Inflammatory macrophage treated with lipopolysaccharide for 1 hour (primary cell): ENCODE results near the gene TRAF3IP3.
A peak's percentile ranks its signal among the peaks of the same experiment; 100 is the strongest.

Experiments
- DNase-seq, 2 donors: peaks; one replicate each; pipeline ENCODE4 v3.0.0-alpha.2; 2020 to 2022

Gene TRAF3IP3, protein sequence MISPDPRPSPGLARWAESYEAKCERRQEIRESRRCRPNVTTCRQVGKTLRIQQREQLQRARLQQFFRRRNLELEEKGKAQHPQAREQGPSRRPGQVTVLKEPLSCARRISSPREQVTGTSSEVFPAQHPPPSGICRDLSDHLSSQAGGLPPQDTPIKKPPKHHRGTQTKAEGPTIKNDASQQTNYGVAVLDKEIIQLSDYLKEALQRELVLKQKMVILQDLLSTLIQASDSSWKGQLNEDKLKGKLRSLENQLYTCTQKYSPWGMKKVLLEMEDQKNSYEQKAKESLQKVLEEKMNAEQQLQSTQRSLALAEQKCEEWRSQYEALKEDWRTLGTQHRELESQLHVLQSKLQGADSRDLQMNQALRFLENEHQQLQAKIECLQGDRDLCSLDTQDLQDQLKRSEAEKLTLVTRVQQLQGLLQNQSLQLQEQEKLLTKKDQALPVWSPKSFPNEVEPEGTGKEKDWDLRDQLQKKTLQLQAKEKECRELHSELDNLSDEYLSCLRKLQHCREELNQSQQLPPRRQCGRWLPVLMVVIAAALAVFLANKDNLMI

DNA sequence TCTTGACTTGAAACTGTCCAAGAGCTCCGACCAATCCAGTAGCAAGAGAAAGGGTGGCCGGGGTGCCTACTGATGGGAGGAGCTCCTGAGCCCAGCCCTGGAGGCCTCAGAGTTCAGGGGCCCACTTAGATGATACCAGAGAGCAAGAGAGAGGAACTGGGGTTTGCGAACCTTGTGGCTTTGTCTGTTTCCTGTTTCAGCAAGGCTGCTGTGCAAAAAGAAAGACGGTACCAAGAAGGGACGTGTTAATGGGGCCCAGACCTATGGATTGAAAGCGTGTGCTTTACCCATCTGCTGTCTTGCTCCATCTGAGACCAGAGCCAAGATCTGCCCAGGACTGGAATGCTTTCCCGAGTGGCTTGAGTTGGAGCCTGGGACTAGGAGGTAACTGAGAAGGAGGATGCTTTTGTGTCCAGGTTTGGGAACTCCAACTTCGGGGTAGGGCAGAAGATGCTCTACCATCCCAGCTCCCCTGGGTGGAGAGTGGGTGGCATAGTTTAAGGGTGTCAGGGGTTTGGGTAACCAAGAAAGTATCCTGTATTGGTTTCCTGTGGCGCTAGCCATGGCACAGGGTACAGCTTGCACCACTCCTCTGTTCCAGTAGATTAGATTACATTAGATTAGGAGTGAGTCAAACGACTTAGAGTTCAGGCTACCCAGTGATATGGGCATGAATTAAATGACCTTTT lies at the start of gene TRAF3IP3:
Gene TRAF3IP3 (plus strand): TSS at position 128 of the 689 bp plus-strand sequence. CDS start 3,987 bp downstream, outside the sequence.
- DNase-seq: peak; percentile 74 to 82

DNA sequence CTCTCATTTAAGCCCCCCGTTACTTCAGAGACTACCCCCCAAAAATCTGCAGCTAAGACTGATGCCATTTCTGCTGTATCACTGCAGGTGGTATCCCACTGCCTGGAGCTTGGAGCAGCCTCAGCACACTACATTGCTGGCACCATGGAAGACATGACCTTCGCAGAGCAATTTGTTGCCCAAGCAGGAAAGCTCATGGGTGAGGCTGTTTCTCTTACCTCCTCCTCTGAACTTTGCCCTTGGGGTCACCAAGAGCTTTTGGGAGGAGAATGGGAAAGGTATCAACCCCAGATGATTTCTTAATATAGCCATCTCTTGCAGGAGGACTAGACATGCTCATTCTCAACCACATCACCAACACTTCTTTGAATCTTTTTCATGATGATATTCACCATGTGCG lies 49.2 kb upstream of the TRAF3IP3 start:
- no peak for DNase-seq

DNA sequence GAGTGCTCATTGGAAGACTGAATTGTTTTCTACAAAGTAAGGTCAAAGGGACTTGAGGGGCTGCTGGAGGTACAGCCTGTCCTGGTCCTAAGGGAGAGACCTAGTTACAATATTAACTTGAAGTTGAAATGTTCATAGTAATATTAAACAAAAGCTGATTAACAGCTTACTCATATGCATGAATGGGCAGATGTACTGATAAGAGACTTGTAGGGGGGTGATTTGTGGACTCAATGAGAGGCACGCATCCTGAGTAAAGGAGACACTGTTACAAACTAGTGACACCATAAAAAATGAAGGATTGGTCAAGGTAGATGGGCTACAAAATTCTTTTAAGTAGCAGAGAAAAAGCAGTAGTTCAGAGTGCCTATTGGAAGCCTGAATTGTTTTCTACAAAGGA lies 48.5 kb upstream of the TRAF3IP3 start:
- DNase-seq: no peak

DNA sequence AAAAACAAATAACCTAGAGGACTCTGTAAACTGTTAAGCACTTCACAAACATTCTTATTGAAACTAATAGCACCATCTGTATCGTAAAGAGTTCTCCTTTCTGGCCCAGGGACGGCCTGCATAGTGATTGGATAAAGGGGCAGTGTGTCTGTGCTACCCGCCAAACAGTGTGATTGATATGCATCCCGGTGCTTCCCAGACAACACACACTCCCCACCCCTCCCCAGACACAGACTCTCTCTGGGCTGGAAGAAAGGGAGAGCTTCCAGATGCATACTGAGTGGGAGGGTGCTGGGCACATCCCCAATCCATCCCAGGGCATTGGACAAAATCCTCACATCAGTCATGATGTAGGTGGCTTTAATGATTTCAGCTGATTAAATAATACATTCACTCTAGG lies 47.6 kb upstream of the TRAF3IP3 start:
- DNase-seq: no peak

DNA sequence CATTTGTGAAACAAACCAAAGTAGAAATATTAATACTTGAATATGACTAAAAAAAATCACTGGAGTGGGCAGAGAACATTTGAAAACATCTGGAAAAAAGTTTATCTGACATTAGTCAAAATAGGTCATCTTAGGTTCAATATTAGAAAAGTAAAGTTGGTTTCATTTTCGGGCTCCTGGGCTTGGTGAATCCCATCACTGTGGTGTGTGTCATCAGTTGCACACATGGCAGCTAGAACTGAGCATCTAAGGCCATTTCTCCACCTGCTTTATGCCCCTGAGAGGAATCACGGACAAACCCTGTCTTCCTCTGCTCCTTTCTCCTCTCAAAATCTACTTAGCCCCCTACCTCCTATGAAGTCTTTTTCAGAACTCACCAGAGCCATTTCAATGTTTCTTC lies 45.8 kb upstream of the TRAF3IP3 start:
- DNase-seq: no peak

DNA sequence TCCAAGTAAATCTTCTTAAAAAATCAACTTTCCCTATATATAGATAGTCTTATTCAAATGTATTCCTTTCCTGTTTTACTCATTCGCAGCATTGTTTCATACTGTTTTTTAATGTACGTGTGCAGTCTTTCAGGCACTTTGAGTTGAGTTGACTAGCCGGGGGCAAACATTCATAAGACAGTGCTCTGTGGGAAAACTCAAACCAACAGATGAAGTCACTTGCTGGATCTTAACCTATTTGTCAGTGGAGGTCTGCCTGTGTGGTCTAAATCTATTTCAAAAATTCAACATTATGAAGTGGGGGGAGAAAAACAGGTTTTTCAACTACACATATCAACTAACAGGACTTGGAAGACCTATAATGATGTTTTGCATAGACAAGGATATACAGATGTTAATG lies 45.0 kb upstream of the TRAF3IP3 start:
- no peak for DNase-seq

DNA sequence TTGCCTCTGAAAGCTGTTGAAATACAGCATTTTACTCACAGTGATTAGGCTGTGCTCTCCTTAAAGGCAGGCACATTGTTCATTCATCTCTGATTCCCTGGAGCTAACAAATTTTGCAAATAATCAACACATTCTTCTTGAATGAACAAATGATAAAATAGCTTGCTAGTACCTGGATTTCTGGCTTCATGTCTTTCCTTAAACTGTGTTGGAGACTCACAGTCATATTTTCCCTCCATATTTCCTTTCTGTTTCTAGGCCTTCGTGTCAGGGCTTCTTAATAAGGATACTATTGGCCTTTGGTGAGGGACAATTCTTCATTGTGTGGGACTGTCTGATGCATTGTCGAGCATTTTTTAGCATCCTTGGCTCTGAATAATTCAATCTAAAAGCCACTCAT lies 41.5 kb upstream of the TRAF3IP3 start:
- no peak for DNase-seq

DNA sequence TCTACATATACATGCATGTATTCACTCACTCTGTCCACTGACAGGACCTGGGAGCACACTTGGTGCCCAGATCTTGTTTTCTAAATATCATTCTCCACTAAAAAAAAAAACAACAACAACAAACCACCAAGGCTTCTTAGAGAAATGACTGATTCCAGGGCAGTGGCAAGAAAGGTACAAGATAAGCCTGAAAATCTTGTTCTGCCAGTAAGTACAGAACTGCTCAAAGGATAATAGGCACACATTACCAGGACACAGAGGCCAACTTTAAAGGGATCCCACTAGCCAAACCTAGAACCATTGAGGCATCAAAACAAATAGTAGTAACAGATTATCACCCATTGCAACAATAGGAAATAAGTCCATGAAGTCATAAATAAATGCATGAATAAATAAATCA lies 40.5 kb upstream of the TRAF3IP3 start:
- DNase-seq: no peak

DNA sequence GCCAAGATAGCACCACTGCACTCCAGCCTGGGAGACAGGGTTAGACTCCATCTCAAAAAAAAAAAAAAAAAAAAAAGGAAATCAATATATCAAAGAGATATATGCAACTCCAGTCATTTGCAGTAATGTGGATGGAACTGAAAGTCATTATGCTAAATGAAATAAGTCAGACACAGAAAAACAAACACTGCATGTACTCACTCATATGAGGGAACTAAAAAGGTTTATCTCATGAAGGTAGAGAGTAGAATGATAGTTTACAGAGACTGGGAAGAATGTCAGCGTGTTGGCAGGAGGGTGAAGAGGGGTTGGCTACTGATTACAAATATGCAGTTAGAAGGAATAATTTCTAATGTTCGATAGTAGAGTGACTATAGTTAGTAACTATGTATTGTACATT lies 38.0 kb upstream of the TRAF3IP3 start:
- DNase-seq: no peak

DNA sequence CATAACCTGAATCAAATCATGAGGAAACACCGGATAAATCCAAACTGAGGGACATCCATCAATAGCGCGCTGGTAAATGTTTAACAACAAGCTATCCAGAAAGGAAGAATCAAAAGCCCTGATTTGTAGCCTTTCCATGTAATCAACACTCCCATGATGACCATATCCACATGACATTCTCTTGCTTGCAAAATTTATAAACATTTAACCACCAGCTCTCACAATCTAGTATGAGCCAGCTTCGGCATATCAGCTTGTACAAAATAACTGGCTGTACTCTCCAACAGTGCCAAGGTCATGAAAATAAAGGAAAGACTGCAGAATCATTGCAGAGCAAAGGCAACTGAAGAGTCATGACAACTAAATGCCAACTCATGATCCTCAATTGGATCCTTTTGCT lies 35.5 kb upstream of the TRAF3IP3 start:
- DNase-seq: no peak

DNA sequence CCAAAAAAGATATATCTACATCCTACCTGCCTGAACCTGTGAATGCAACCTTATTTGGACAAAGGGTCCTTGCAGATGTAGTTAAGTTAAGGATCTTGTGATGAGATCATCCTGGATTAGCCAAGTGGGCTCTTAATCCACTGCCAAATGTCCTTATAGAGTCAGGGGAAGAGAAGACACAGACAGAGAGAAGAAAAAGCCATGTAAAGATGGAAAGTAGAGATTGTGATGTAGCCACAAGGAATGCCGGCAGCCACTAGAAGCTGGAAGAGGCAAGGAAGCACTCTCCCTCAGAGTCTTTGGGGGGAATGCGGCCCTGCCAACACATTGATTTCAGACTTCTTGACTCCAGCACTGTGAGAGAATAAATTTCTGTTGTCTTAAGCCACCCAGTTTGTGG lies 35.0 kb upstream of the TRAF3IP3 start:
- DNase-seq: no peak

DNA sequence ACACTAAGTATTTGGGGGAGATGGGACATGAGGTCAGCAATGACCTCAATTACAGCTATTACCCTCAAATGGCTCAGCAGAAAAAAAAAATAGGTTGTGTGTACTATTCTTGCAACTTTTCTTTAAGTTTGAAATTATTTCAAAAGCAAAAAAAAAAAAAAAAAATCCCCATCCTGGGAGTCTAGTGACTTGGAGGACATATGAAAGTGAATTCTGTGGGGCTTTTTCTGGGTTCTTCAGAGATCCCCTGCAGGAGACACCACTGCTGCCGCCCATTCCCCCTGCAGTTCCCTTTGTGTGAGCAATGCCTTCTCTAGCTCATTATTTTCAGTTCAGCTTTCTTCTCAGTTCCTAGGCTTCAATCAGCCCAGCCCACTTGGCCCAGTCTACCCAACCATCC lies 34.5 kb upstream of the TRAF3IP3 start:
- DNase-seq: peak; percentile 63 to 91

DNA sequence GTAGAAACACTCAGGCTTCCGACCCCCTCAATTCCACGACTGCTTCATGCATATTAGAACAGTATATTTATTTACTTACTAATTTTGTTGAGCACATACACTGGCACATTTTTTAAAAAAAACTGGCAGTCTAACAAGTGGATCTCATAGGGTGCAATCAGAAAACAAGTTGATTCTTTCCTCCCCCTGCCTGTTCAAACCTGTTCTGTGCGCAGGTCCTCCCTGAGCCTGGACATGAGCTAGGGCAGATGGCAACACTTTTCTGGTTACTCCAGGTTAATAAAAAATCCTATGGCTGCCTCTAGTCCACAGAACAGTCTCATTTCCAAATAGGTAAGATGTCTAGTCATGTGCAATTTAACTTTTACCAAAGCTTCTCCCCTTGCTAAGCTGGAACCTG lies 32.6 kb upstream of the TRAF3IP3 start:
- DNase-seq: no peak

DNA sequence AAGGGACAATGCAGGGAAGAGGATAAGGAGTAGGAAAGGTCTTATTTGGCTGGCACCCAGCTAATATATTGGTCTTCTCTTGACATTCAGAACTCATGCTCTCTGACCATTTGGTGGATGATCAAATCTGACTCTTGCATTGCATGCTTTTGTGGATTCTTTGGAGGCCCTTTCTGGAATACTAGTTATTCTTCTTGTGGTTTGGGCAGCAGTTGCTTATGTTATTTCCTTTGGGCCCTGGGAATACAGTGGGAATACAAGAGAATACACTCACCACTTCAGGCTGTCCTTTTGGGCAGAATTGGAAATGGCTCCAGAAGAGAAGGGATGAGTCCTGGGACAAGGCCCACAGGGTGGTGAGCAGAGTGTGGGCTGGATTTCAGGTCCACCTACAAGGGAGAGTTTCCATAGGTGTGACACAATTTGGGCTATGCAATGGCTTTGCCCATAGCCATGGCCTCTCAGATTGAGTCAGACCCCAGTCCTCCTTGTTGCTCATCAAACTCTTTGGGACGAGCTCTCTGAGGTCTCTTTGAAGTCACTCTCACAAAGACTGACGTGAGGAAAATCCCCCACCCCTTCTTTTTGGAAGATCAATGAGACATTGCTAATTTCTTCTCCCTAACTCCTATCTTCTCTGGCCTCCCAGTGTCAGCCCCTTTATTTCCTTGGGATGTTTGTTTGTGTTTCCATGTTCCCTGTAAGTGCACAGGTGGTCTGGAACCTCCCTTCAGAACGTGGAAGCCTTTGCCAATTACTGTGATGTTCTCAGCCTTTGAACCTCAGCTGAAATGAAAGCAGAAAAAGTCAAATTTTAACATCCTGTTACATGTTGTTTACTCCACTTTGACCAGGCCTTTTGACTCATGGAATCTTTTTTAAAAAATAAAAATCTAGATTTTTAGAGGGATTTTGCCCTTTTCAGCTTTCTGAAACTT lies 31.8 kb upstream of the TRAF3IP3 start:
- DNase-seq: no peak

DNA sequence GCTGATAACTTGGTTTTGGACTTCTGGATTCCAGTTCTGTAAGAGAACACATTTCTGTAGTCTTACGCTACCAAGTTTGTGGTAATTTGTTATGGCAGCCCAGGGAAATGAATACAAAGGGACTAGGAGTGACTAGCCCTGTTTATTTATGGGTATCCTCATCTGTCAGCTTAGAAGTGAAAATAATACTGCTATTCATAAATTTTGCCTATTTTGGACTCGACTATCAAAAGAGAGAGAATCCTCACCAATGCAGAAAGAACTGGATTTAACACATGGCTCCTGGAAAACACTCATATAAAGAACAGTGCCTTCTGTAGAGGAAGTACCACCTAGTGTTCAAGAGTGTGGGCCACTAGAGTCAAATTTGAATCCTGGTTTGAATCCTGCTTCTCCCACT lies 28.6 kb upstream of the TRAF3IP3 start:
- no peak for DNase-seq

DNA sequence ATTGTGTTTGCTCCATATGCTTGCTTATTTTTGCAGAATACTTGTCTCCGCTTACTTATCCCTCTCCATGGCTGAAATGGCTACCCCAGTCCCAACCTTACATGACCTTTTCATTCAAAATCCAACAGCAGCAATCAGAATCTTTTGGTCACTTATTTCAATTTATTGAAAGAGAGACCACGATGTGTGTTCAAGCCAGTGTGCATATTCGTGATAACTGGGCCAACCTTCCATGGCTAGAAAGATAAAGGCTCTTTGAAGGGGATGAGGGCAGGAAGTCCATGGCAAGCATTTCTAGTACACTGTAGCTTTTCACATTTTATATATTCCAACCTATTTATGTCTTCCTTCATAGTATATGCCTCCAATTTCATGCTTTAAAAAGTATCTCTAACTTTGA lies 28.1 kb upstream of the TRAF3IP3 start:
- DNase-seq: no peak

DNA sequence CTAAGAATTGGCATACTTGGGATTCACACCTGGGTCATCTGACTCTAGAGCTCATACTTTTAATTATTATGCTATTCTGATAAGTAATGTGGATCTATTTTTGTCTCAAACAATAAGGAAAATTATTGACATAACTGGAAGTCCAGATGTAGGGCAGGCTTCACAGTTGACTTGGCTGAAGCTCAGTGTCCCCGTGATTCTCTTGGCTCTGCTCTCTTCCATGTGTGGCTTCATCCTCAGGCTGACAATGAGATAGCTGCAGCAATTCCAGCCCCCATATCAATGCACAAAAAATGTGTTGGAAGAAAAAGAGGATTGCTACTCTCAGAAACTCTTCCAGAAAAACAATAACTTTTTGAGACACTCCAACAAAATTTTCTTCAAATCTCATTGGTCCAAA lies 27.4 kb upstream of the TRAF3IP3 start:
- DNase-seq: no peak

DNA sequence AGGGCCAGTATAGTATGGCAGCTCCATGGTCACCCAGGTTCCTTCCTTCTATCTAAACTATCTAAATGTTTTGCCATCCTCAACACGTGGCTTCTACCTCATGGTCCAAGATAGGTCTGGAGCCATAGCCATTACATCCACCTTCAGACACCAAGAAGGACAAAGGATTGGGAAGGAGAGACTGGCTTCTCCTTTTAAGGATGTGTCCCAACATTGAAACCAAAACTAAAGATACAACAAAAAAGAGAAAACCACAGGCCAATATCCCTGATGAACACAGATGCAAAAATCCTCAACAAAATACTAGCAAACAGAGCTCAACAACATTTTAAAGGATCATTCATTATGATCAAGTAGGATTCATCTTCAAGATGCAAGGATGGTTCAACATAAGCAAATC lies 26.4 kb upstream of the TRAF3IP3 start:
- peak in 1 of 2 donors; percentile 45 for DNase-seq

DNA sequence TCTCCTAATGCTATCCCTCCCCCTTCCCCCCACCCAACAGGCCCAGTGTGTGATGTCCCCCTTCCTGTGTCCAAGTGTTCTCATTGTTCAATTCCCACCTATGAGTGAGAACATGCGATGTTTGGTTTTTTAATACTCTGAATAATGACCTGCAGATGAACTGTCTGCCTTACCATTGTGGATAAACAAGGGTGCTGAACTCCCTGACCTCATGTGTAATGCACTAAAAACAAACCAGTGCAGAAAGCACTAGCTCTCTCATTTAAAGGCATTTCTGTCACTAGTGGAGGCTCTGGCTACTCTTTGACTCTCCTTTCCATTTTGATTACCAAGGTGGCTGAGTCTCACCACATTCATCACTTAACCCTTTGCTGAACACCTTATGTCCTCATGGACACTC lies 23.1 kb upstream of the TRAF3IP3 start:
- DNase-seq: no peak

DNA sequence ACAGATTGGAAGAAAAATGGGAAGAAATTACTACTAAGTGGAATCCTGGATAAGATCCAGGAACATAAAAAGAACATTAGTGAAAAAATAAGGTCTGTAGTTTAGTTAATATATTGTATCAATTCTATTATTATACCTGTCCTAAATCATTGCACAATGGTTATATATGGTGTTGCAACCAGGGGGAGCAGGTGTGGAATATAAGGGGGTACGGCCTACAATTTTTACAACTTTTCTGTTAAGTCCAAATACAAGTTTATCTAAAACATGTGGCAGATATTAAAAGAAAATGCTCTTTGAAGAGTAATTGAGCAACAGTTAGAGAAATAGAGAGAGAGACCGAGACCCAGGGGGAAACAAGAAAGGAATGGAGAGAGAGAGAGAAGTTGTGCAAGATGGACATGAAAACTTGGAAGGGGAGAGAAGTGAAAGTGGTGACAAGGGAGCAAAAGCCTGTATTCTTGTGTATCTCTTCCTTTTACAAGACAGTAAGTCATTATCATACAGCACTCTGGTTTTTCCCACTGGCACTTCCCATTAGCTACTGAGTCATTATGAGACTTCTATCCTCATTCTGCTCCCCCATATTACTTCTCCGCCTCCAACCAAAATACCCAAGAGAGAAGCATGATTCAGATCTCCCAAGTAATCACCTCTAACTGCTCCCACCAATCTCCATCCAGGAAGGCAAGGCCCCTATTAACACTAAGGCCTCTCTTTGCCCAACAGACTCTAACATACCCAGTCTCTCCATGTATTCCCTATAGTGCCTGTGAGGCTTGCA lies 22.3 kb upstream of the TRAF3IP3 start:
- peak; percentile 92 to 99 for DNase-seq

DNA sequence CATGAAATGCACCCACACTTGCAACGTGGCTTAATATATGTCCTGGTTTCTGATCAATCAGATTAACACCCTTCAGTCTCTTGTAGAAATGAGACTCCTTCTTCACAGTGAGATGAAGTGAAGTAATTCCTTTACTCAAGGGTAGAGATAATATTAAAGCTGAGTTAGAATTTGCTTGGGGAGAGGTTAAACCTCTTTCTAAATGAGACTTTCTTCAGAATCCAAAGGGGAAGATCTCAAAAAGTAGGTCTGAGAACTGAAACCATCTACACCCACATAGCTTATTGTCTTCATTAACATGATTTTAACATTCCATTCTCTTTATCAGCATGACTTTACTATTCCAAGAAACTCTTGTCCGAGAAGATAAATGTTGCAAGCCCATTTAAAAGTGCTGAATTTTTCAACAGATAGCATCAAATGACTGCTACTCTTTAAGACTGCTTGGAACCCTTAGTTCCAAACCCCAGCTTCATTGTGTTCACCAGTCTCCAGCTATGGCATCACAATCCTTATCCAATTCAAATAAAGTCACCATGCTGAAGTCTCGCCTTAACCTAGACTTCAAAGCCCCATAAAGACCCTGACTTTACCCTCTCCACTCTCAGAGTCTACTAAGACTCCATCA lies 19.2 kb upstream of the TRAF3IP3 start:
- DNase-seq: peak; percentile 52 to 75

DNA sequence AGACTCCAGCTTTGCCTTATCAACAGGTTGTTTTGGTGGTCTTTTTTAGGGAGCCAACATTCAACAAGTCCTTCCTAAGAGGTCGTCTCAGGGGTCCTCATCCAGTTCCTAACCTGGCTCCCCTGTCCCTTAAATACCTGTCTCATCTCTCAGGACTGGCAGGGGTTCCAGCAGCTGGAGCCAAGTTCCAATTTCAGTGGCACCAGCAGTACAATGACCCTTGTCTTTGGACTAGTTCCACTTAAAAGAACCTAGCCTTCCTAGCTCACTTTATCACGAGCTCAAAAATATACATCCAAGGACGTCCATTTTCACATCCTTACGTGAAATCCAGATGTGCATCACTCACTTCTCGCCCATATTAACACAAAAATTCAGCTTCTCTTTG lies 18.7 kb upstream of the TRAF3IP3 start:
- no peak for DNase-seq
